CD4-positive, alpha-beta T cell treated with Interleukin-17A for 1 hour (primary cell): ENCODE measurements around the gene CFAP210.
"Not testable (repeated sequence)": the region's sequence is repeated elsewhere in the genome, so short reads cannot be mapped to it uniquely, and the experiment has no call there.

ENCODE experiments used
- DNase-seq: peaks from one replicate; pipeline ENCODE4 v3.0.0-alpha.2; 2020

CFAP210 gene

DNA sequence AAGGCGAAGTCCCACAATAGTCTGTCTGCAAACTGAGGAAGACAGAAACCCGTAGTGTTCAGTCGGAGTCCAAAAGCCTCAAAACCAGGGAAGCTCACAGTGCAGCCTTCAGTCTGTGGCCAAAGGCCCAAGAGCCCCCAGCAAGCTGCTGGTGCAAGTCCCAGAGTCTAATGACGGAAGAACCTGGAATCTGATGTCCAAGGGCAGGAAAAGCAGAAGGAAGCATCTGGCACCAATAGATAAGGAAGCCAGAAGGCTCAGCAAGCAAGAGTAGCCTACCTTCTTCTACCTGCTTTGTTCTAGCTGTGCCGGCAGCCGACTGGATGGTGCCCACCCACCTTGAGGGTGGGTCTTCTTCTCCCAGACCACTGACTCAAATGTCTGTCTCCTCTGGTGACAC lies 21.8 kb downstream of the CFAP210 start:
- no peak for DNase-seq

DNA sequence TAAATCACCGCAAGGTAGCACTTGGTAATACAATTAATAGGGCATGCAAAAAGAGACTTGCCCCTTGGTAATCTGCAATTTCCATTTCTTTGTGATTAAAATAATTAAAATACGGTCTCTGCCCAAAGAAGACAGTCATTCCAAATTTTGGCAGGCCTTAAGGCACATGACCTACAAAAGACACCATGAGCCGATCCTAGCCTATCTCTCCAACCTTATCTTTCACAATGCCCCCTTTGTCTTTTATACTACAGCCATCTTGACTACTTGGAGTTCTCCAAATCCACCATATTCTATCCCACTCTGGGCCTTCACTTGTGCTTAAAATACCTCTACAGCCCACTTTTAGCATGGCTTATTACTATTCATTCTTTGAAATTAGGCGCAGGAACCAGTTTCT lies 23.3 kb downstream of the CFAP210 start:
- no peak for DNase-seq

DNA sequence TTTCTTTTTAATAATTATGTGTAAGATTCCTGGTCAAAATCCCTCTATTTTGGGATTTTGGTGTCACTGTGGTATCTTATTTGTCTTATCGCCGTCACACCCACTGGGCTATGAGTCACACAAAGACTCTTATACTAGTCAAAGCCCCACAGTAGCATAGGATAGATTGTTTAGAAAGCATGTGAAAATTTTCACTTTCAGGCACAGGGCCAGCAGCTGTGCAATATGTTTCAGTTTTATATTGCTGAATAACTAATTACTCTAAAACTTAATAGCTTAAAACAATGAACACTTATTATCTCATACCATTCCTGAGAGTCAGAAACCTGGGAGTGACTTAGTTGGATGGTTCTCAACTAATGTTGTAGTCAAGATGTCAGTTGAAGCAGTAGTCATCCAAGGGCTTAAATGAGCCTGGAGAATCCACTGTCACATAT lies 24.0 kb downstream of the CFAP210 start:
- no peak for DNase-seq

DNA sequence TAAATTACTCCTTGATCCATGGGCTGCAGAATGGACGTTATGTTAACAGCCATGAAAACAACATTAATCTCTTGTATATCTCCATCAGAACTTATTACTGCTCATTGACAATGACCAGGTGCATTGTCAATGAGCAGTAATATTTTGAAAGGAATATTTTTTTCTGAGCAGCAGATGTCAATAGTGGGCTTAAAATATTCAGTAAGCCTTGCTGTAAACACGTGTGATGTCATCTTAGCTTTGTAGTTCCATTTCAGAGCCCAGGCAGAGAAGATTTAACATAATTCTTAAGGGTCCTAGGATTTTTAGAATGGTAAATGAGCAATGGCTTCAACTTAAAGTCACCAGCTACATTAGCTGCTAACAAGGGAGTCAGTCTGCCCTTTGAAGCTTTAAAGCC lies 26.6 kb downstream of the CFAP210 start:
- no peak for DNase-seq

DNA sequence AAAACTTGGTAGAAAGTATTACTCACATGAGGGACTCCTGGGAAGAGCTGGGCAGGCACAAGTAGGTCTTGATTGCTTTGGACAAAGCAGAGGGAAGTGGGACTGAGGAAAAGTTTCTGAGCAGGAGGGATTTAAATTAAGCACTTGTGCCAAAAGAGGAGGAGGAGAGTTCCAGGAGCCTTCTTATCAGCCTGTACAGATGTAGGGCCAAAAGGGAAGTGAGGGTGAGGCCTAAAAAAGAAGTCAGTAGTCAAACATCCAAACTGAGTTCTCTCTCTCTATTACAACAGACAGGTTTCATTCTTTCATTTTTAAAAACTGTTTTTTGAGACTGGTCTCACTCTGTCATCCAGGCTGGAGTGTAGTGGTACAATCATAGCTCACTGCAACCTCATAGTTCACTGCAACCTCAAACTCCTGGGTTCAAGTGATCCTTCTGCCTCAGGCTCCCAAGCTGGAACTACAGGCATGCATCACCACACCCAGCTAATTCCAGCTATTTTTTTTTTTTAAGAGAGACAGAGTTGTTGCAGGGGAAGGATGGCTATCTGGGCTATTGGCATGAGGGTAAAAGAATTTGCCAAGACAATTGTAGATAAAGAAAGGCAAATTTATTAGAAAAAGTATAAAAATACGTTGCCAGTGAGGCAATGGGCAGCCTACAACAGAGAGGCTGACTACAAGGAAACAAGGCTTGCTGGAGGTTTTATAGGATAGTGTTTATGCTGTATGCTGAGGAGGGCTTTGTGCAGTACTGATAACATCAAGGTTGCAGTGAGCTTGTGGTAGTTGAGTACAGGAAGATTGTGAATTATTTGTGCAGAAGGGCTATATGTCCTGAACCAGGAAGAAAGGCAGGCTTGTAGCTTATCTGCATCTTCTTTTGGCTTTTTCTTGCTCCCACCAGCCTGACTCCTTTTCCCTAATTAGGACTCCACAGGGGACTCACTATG lies 29.0 kb downstream of the CFAP210 start:
- no peak for DNase-seq

DNA sequence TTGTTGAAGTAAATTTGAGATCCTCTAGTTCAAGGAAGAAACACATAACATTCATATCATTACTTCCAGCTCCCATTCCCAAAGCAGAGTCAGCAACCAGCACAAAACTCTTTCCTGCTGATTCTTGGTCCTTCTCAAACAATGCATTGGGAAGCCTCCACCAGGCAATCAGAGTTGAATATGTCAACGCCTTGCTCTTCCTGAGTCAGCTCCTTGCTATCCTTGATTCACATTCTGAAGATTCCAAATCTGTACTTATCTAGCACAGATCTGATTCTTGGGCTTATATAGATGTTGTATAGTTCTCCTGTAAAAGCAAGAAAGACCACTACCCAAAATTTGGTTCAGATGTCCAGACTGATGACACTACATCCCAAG lies 29.6 kb downstream of the CFAP210 start:
- no peak for DNase-seq

DNA sequence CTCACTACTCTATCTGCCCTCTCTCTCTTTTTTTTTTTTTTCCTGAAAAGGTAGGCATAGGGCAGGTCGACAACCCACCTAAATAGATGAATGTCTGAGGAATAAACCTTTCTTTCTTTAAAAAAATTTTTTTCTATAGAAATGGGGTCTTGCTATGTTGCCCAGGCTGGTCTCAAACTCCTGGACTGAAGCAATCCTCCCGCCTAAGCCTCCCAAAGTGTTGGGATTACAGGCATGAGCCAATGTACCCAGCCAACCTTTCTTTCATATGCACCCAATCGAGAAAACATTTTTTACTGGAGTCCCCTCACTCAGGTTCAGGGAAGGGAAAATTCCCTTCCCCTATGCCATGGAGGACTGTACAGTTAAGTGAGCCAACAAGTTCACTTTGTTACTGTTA lies 31.0 kb downstream of the CFAP210 start:
- no peak for DNase-seq

DNA sequence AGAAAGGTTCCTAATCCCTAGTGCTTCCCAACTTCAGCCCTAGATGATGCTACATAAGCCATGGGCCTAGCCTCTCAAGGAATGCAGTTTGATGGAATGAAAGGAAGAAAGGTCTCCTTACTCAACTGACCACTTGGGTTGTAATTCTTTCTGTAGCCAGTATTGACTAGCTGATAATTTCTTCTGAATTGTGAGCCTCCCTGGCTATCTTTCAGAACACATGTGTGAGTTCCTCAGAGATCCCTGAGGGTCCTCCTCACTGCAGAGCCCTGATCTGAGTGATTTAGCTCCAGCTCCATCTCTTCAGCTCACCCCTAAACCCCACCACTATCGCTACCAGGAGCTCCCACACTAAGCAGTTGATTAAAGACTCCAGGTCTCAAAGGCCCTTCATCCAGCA lies 31.5 kb downstream of the CFAP210 start:
- no peak for DNase-seq

DNA sequence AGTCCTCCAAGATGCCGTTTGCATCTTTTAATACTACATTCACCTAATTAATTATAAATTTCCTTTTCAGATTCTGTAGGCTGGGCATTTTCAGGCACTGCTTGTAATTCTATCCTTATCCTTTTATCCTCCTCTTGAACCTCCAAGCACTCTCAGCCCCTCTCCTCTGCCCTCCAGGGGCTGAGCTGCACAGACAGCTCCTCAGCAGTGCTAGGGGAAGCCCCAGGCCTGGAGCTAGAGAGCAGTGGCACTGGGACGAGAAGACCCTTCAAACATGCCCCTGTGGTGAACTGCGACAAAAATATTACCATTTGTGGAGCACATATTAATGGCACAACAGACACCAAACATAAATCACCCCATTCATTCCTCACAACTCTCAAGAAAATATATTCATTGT lies 32.9 kb downstream of the CFAP210 start:
- no peak for DNase-seq

DNA sequence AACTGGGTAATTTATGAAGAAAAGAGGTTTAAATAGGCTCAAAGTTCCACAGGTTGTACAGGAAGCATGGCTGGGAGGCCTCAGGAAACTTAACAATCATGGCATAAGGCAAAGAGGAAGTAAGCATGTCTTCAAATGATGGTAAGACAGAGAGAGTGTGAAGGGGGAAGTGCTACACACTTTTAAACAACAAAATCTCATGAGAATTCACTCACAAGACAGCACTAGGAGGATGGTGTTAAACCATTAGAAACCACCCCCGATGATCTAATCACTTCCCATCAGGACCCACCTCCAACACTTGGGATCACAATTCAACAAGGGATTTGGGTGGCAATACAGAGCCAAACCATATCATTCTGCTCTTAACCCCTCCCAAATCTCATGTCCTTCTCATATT lies 34.9 kb downstream of the CFAP210 start:
- DNase-seq: no peak

DNA sequence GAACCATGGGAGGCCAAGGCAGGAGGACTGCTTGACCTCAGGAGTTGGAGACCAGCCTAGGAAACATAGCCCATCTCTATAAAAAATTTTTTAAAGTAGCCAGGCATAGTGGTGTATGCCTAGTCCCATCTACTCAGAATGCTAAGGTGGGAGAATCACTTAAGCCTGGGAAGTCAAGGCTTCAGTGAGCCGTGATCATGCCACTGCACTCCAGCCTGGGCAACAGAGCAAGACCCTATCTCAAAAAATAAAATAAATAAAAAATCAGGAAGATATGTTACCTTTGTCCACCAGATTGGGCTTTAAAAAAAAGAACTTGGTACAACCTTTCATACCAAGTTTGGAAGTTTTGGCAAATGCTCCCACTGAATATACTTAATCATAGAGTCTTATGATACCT lies 35.3 kb downstream of the CFAP210 start:
- DNase-seq: no peak

DNA sequence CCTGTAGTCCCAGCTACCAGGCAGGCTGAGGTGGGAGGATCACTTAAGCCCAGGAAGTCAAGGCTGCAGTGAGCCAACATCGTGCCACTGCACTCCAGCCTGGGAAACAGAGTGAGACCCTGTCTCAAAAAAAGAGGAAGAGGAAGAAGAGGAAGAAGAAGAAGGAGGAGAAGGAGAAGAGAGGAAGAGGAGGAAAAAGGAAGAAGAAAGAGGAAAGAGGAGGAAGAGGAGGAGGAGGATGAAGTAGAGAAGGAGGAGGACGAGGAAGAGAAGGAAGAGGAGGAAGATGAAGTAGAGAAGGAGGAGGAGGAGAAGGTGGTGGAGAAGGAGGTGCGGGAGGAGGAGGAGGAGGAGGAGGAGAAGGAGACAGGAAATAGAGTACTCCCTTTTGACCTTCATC lies 38.0 kb downstream of the CFAP210 start:
- DNase-seq: no peak

DNA sequence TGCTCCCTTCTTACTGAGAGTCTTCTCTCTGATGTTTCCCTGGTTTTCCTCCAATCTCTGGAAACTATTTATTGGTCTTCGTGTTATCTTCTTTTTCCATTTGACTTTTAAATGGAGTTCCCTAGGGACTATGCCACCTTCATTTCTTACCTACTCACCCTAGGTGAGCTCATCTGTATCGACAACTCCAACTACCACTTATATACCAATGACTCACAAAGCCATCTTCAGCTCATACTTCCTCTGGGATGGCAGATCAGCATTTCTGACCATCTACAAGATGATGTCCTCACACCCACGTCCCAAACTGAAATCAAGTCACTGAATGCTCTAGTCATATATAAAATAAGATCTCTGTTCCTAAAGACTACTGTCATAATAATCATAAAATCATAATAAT lies 40.6 kb downstream of the CFAP210 start:
- no peak for DNase-seq

DNA sequence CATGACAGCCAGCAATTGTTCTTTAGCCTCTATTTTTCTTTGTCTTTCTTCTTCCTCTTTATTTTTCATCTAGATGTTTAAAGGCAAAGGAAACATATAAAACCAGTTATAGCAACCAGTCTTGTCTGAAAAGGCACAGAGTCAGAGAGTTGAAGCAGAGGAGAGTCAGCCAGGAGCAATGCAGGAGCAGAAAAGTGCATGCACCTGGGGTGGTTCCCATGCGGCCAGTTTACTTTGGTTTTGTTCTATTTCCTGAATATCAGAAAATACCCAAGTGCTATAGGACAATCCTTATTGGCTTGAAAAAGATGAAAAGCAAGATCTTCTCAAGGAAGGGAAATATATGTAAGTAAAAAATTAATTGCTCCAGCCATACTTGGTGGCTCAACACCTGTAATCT lies 44.9 kb downstream of the CFAP210 start:
- no peak for DNase-seq

DNA sequence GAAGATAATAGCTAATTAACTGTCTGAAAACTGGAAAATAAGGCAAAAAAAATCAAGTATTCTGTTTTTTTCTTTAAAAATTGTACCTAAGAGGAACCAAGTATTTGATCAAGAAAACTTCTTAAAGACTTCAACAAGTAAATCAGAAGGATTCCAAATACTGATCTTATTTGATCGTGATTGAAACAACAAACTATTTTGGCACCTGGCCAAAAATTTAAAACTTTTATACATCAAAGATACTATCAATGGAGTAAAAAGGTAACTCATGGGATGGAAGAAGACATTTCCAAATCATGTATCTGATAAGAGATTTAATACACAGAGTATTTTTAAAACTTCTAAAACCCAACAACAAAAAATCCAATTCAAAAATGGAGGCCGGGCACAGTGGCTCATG lies 46.7 kb downstream of the CFAP210 start:
- no peak for DNase-seq

DNA sequence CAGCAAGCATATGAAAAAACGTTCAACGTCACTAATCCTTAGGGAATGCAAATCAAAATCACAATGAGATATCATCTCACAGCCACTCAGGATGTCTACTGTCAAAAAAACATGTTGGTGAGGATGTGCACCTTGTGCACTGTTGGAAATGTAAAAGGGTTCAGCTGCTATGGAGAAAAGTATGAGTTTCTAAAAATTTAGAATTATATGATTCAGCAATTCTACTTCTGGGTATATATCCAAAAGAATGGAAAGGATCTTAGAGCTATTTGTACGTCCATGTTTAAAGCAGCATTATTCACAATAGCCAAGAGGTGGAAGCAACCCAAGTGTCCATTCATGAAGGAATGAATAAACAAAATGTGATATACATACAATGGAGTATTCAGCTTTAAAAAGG lies 50.0 kb downstream of the CFAP210 start:
- DNase-seq: no peak

DNA sequence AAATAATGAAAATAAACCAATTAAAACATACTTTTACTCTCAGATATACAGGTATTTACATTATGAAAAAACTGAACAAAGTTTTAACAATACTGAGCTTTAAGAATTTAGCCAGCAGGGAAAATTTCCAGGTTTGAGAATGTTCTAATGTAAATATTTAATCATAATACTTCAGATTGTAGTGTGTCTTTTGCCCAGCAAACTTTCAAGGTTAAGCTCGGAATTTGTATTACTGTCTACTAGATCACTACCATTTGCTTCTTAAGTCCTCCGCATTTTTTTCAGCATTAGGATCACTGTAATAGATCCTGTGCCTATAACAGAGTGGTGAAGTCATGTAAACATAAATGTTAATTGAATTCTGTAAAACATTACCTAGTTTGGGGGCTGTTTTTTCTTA lies 52.7 kb downstream of the CFAP210 start:
- DNase-seq: no peak

DNA sequence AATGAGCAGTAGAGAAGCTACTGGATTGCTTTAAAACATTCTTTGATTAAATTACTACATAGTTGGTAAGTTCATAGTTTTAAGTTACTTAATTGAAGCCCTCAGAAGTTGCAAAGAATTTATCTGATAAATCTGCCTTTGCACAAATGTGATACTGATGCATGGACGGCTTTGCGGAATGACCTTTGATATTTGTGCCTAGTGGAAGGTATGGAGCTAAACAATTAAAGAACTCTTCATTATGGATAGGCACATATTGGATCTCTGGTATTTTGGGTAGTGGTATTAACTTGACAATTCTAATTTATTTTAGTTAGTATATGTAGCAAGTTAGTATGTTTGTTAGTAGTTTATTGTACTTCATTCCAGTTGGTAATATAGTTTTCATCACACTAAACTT lies 54.1 kb downstream of the CFAP210 start:
- DNase-seq: no peak

DNA sequence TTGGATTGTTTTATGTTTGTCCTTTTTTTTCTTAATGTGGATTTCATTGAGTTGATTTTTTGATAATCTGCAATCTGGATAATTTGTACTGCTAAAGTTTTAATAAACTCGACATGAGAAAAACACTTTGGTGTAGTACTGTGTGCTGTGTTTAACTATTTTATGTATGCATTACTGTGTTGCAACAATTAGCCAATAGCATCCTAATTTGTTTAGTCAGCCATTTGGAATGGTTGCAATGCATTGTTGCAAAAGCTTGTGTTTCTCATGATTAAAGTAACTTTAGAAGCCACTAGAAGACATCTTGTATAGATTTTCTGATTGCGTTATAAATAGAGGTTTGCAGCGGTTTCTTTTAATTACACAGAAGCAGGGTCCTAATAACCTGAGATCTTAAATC lies 56.6 kb downstream of the CFAP210 start:
- DNase-seq: no peak

DNA sequence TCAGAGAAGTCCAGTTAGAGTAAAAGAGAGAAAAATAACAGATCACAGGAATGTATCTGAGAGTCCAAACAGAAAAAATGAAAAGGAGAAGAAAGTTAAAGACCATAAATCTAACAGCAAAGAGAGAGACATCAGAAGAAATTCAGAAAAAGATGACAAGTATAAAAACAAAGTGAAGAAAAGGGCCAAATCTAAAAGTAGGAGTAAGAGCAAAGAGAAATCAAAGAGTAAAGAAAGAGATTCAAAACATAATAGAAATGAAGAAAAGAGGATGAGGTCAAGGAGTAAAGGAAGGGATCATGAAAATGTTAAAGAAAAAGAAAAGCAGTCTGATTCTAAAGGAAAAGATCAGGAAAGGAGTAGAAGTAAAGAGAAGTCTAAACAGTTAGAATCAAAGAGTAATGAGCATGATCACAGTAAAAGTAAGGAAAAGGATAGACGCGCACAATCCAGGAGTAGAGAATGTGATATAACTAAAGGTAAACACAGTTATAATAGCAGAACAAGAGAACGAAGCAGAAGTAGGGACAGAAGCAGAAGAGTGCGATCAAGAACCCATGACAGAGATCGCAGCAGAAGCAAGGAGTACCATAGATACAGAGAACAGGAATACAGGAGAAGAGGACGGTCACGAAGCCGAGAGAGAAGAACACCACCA lies 57.6 kb downstream of the CFAP210 start:
- DNase-seq: no peak

DNA sequence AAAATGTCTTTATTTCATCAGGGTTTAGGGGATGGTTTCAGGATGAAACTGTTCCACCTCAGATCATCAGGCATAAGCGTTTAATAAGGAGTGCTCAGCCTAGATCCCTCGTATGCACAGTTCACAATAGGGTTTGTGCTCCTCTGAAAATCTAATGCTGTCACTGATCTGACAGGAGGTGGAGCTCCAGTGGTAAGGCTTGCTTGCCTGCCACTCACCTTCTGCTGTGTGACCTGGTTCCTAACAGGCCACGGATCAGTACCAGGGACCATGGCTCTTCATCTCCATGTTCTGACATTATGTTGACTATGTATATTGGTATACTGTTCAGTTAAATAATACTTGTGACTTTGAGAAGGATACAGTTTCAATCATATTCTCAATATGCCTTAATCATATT lies 68.4 kb downstream of the CFAP210 start:
- no peak for DNase-seq

DNA sequence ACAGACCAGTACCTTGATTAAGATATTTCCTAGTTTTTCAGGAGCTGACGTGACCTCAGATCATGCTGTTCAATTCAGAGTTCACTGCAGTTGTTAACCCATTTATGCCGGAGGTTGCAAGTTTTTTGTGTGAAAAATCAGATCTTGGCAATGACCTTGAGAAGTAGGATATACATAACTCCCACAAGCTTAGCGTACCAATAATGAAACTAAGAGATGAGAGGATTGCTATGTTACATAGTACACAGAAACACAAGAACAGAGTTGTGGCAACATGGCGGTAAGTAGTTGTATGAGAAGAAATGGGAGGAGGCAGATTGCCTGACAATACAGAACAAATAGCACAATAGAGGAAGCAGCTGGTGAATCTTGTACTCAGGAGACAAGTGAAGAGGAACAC lies 71.0 kb downstream of the CFAP210 start:
- no peak for DNase-seq

DNA sequence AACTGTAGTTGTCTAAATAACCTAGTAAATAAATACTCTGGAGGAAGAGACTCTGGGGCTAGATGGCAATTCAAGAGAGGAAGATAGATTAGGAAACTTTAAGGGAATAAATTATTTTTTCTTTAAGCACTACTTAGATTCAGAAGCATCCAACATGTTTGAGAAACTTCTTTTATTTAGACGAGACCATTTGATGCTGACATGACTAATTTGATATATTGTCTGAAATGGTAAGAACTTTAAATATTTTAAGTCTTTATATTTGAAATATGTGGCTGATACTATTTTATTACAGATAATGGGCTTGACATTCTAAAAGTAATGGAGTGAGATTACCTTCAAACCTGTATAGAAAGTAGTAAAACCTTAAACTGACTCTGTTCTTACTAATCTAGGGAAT lies 73.7 kb downstream of the CFAP210 start:
- DNase-seq: no peak

DNA sequence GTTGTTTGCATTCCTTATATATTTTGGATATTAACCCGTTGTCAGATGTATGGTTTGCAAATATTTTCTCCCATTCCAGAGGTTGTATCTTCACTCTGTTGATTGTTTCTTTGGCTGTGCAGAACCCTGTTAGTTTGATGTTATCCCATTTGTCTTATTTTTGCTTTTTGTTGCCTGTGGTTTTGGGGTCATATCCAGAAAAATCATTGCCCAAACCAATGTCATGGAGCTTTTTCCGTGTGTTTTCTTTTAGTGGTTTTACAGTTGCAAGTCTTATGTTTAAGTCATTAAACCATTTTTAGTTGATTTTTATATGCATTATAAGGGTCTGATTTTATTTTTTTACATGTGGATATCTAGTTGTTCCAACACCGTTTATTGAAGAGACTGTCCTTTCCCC lies 74.3 kb downstream of the CFAP210 start:
- no peak for DNase-seq

DNA sequence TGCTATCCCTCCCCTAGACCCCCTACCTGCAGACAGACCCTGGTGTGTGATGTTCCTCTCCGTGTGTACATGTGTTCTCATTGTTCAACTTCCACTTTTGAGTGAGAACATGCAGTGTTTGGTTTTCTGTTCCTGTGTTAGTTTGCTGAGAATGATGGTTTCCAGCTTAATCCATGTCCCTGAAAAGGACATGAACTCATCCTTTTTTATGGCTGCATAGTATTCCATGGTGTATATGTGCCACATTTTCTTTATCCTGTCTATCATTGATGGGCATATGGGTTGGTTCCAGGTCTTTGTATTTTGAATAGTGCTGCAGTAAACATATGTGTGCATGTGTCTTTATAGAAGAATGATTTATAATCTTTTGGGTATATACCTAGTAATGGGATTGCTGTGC lies 78.2 kb downstream of the CFAP210 start:
- not testable (repeated sequence) for DNase-seq
